H1 (cell line): ENCODE measurements around the gene PRPF31. TPM values are rescaled to one million over a fixed set of nuclear protein-coding genes. Genes with fewer than 3 reads are reported as not detected.

Source experiments
- CBX5 ChIP-seq: fragments of 300-800, 300-1000 bp; sonication (generic); IDR thresholded peaks from 2 replicates; pipeline ENCODE4 v1.7.1; 2016; ENCODE audit warnings: antibody characterized with exemption, low read length, low read depth
- CBX8 ChIP-seq: fragments of 300-800, 300-1000 bp; sonication (generic); IDR thresholded peaks from 2 replicates; pipeline ENCODE4 v1.7.1; 2016; ENCODE audit warnings: low read depth, low read length, borderline replicate concordance
- CEBPB ChIP-seq: IDR thresholded peaks from 2 replicates; pipeline ENCODE4 v1.6.1; 2012; ENCODE audit warnings: low read depth, low read length
- CHD2 ChIP-seq: IDR thresholded peaks from 2 replicates; pipeline ENCODE4 v1.6.1; 2012; ENCODE audit warnings: low read length, improper control_type of control experiment
- HDAC6 ChIP-seq: IDR thresholded peaks from one replicate; pipeline ENCODE4 v1.7.1; 2012; ENCODE audit warnings: low read depth, mild to moderate bottlenecking, inconsistent platforms, low read length, moderate library complexity
- KDM1A ChIP-seq: fragments of 200-600, 300-600 bp; sonication (generic); IDR thresholded peaks from 2 replicates; pipeline ENCODE4 v1.7.1; 2016; ENCODE audit warnings: mild to moderate bottlenecking, low read length, borderline replicate concordance
- PHF8 ChIP-seq: fragments of 200-600 bp; sonication (generic); conservative IDR thresholded peaks from 2 replicates; pipeline ENCODE4 v1.7.1; 2012; ENCODE audit warnings: low read depth, mild to moderate bottlenecking, inconsistent platforms, low read length, moderate library complexity
- TAF1 ChIP-seq: IDR thresholded peaks from 2 replicates; pipeline ENCODE4 v1.6.1; 2011; ENCODE audit warnings: mild to moderate bottlenecking, low read depth, low read length
- TAF7 ChIP-seq: optimal IDR thresholded peaks from 2 replicates; pipeline ENCODE3; 2011; ENCODE audit warnings: low read depth, mild to moderate bottlenecking, inconsistent platforms, low read length, moderate library complexity, borderline replicate concordance
- polyA plus RNA-seq, 7 experiments: library from polyadenylated mRNA; depleted of rRNA in 3 of 7; stranded (reverse) in 5 of 7; unstranded in 2 of 7; fragments of >200 nt in 5 of 7; fragments of 200-250 nt in 2 of 7; gene quantifications; 1 replicate in 5 of 7; 2 replicates in 1 of 7; 4 replicates in 1 of 7; pipeline versions ENCODE4 v1.2.1 to v1.2.3, GENCODE V29; 2011 to 2013; ENCODE audit warnings: missing spikeins in 2 of 7, mixed read lengths in 2 of 7
- total RNA-seq: library from RNA; stranded (reverse); fragmentation: NEBNext Ultra II Directional; extraction: Animal tissue kit (Norgen Biotek cat#: 25700); gene quantifications from 2 replicates; pipeline ENCODE4 v1.2.1, GENCODE V29; 2021
- TF ChIP-seq, protein P1 (sequence below): fragments of 300-600 bp; sonication (generic); IDR thresholded peaks from 2 replicates; pipeline ENCODE4 v1.7.1; 2012; ENCODE audit warnings: low read length, moderate library complexity, mild to moderate bottlenecking, inconsistent platforms; ENCODE audit not compliant: insufficient replicate concordance

Gene PRPF31
- total and polyA plus RNA-seq, 2 of the 8 experiments (the other 6 are each of a cell fraction or from before 2014, with no cell fraction given) = 51.1 to 97.4 TPM

DNA sequence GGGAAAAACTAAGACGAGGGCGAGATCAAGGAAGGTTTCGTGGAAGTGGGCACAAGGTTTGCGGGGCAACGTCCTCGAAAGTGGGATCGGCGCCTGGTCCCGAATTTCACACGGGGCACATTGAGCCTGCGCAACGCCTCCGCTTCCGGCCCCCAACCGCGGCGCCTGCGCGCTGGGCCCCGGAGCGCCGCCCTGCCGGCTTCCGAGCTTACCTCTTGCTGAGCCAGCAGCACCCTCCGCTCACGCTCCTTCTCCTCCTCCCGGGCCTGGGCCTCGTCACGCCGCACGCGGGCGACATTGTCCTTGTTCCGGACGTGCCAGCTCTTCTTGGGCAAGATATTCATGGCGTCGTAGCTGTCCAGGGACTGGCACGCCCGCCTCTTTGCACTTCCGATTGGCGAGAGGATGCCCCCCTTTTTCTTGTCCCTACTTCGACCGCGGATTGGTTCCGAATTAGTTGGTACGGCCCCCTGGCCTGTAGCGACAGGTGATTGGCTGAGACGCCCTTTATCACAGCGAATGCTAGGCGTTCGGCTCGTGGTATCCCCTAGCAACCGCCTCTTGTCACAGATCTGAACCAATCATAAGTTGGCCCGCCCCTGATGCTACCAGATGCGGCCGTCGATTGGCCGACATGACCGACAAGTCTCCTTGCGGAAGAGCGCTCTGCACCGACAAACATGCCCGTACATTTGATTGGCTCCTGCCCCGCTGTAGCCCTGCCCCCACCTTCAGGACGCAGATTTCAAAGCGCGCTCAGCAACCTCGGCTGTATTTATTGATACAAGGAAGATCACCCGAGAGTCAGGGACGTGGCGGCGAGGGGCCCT, 44.0 kb downstream of the PRPF31 start, which contains the start of gene LENG1 (continued):
- TF ChIP-seq CHD2 (peak; percentile 90), CBX5 (no peak), KDM1A (no peak), CEBPB (no peak), TAF7 (no peak), HDAC6 (no peak), PHF8 (peak; percentile 82), CBX8 (no peak), TAF1 (peak; percentile 69; the same call in 1 of the 2 replicates)
- TF ChIP-seq, protein P1, sequence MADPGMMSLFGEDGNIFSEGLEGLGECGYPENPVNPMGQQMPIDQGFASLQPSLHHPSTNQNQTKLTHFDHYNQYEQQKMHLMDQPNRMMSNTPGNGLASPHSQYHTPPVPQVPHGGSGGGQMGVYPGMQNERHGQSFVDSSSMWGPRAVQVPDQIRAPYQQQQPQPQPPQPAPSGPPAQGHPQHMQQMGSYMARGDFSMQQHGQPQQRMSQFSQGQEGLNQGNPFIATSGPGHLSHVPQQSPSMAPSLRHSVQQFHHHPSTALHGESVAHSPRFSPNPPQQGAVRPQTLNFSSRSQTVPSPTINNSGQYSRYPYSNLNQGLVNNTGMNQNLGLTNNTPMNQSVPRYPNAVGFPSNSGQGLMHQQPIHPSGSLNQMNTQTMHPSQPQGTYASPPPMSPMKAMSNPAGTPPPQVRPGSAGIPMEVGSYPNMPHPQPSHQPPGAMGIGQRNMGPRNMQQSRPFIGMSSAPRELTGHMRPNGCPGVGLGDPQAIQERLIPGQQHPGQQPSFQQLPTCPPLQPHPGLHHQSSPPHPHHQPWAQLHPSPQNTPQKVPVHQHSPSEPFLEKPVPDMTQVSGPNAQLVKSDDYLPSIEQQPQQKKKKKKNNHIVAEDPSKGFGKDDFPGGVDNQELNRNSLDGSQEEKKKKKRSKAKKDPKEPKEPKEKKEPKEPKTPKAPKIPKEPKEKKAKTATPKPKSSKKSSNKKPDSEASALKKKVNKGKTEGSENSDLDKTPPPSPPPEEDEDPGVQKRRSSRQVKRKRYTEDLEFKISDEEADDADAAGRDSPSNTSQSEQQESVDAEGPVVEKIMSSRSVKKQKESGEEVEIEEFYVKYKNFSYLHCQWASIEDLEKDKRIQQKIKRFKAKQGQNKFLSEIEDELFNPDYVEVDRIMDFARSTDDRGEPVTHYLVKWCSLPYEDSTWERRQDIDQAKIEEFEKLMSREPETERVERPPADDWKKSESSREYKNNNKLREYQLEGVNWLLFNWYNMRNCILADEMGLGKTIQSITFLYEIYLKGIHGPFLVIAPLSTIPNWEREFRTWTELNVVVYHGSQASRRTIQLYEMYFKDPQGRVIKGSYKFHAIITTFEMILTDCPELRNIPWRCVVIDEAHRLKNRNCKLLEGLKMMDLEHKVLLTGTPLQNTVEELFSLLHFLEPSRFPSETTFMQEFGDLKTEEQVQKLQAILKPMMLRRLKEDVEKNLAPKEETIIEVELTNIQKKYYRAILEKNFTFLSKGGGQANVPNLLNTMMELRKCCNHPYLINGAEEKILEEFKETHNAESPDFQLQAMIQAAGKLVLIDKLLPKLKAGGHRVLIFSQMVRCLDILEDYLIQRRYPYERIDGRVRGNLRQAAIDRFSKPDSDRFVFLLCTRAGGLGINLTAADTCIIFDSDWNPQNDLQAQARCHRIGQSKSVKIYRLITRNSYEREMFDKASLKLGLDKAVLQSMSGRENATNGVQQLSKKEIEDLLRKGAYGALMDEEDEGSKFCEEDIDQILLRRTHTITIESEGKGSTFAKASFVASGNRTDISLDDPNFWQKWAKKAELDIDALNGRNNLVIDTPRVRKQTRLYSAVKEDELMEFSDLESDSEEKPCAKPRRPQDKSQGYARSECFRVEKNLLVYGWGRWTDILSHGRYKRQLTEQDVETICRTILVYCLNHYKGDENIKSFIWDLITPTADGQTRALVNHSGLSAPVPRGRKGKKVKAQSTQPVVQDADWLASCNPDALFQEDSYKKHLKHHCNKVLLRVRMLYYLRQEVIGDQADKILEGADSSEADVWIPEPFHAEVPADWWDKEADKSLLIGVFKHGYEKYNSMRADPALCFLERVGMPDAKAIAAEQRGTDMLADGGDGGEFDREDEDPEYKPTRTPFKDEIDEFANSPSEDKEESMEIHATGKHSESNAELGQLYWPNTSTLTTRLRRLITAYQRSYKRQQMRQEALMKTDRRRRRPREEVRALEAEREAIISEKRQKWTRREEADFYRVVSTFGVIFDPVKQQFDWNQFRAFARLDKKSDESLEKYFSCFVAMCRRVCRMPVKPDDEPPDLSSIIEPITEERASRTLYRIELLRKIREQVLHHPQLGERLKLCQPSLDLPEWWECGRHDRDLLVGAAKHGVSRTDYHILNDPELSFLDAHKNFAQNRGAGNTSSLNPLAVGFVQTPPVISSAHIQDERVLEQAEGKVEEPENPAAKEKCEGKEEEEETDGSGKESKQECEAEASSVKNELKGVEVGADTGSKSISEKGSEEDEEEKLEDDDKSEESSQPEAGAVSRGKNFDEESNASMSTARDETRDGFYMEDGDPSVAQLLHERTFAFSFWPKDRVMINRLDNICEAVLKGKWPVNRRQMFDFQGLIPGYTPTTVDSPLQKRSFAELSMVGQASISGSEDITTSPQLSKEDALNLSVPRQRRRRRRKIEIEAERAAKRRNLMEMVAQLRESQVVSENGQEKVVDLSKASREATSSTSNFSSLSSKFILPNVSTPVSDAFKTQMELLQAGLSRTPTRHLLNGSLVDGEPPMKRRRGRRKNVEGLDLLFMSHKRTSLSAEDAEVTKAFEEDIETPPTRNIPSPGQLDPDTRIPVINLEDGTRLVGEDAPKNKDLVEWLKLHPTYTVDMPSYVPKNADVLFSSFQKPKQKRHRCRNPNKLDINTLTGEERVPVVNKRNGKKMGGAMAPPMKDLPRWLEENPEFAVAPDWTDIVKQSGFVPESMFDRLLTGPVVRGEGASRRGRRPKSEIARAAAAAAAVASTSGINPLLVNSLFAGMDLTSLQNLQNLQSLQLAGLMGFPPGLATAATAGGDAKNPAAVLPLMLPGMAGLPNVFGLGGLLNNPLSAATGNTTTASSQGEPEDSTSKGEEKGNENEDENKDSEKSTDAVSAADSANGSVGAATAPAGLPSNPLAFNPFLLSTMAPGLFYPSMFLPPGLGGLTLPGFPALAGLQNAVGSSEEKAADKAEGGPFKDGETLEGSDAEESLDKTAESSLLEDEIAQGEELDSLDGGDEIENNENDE = no peak
